ENCODE measurements around the gene GPHN. TPM values are rescaled to one million over a fixed set of nuclear protein-coding genes. Genes with fewer than 3 reads are reported as not detected.

The GPHN gene
- polyA plus RNA-seq, 1 donor (not counting 4 experiments of a cell fraction or from before 2014, with no cell fraction given): 17.6 TPM

GRCh38 chr14:66473223-66473622 is 34.7 kb upstream of the GPHN start:
- dilution Hi-C loops (cut with MboI; ENCODE audit: extremely low pct_ligation_motif_present, low sequenced_read_pairs): no loop called here
- H3K36me3 ChIP-seq (ENCODE audit: control insufficient read depth in 2 of 2, extremely low read depth in 1 of 2, insufficient read depth in 2 of 2, low read length in 2 of 2): no peaks in the 10 kb centered on the region
- TF ChIP-seq EZH2 (IDR thresholded peaks at IDR 0.05; ENCODE audit: low read length): no peak
- TF ChIP-seq, protein P1, sequence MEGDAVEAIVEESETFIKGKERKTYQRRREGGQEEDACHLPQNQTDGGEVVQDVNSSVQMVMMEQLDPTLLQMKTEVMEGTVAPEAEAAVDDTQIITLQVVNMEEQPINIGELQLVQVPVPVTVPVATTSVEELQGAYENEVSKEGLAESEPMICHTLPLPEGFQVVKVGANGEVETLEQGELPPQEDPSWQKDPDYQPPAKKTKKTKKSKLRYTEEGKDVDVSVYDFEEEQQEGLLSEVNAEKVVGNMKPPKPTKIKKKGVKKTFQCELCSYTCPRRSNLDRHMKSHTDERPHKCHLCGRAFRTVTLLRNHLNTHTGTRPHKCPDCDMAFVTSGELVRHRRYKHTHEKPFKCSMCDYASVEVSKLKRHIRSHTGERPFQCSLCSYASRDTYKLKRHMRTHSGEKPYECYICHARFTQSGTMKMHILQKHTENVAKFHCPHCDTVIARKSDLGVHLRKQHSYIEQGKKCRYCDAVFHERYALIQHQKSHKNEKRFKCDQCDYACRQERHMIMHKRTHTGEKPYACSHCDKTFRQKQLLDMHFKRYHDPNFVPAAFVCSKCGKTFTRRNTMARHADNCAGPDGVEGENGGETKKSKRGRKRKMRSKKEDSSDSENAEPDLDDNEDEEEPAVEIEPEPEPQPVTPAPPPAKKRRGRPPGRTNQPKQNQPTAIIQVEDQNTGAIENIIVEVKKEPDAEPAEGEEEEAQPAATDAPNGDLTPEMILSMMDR (optimal IDR thresholded peaks at IDR 0.05 in 1 of 3, IDR thresholded peaks at IDR 0.05 in 1 of 3, conservative IDR thresholded peaks at IDR 0.05 in 1 of 3; ENCODE audit: extremely low read depth in 1 of 3, insufficient read depth in 2 of 3, low read length in 3 of 3): no peak
- FAIRE-seq (no peak), DNase-seq (ENCODE audit: low read depth, low spot score) (no peak)
- H3K4me3 ChIP-seq (ENCODE audit: control insufficient read depth in 2 of 3, extremely low read depth in 1 of 3, insufficient read depth in 2 of 3, low read depth in 1 of 3, low read length in 3 of 3): no peak overlapping the region
- H3K9me3 ChIP-seq (ENCODE audit: control insufficient read depth, low read depth, low read length): no peaks in the 10 kb centered on the region
- H3K9me1 ChIP-seq (ENCODE audit: control insufficient read depth, extremely low read depth, insufficient read depth, low read length): no peaks in the 10 kb centered on the region
- no peaks in the 10 kb centered on the region for H3K27me3 ChIP-seq (ENCODE audit: control insufficient read depth, extremely low read depth, insufficient read depth, low read length)
- no peak overlapping the region for H3K9ac ChIP-seq (ENCODE audit: control insufficient read depth, extremely low read depth, insufficient read depth, low read length)
- no peaks in the 10 kb centered on the region for H4K20me1 ChIP-seq (ENCODE audit: control insufficient read depth, extremely low read depth, insufficient read depth, low read length)
- no peaks in the 10 kb centered on the region for H3K79me2 ChIP-seq (ENCODE audit: control insufficient read depth, insufficient read depth, low read length)
- H2AFZ ChIP-seq (ENCODE audit: control insufficient read depth, low read length): no peak overlapping the region
- no peaks in the 10 kb centered on the region for H3K4me1 ChIP-seq (ENCODE audit: control insufficient read depth, extremely low read depth, insufficient read depth, low read length)
- H3K4me2 ChIP-seq (ENCODE audit: control insufficient read depth, extremely low read depth, insufficient read depth, low read depth, low read length): no peak overlapping the region
- no peak overlapping the region for H3K27ac ChIP-seq (ENCODE audit: control insufficient read depth, insufficient read depth, low read length)

DNA sequence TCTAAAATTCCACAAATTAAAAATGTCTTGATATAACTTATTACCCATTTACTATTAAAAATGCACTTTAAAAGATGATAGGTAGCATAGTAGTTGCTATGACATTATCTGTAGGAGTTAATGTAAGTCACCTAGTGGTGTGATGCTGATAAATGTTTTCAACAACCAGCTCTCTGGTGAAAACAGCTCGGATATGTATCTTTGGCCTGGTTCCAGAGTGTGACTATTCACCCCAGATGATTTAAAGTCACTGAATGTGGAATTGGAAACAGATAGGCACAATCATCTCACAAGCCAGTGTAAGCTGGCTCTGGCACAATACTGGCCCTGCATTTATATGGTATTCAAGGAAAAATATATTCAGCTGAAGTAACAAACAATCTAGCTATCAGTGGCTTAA is 31.0 kb upstream of the GPHN start:
- H3K27ac ChIP-seq (ENCODE audit: control insufficient read depth, insufficient read depth, low read length): no peak overlapping the region
- no peak for FAIRE-seq
- H2AFZ ChIP-seq (ENCODE audit: control insufficient read depth, low read length): no peak overlapping the region
- no peaks in the 10 kb centered on the region for H3K27me3 ChIP-seq (ENCODE audit: control insufficient read depth, extremely low read depth, insufficient read depth, low read length)
- no peaks in the 10 kb centered on the region for H3K9me1 ChIP-seq (ENCODE audit: control insufficient read depth, extremely low read depth, insufficient read depth, low read length)
- H3K4me3 ChIP-seq (ENCODE audit: control insufficient read depth in 2 of 3, extremely low read depth in 1 of 3, insufficient read depth in 2 of 3, low read depth in 1 of 3, low read length in 3 of 3): no peak overlapping the region
- dilution Hi-C loops (cut with MboI; ENCODE audit: extremely low pct_ligation_motif_present, low sequenced_read_pairs): no loop called here
- no peaks in the 10 kb centered on the region for H3K79me2 ChIP-seq (ENCODE audit: control insufficient read depth, insufficient read depth, low read length)
- no peaks in the 10 kb centered on the region for H3K9me3 ChIP-seq (ENCODE audit: control insufficient read depth, low read depth, low read length)
- no peak overlapping the region for H3K4me2 ChIP-seq (ENCODE audit: control insufficient read depth, extremely low read depth, insufficient read depth, low read depth, low read length)
- no peak overlapping the region for H3K9ac ChIP-seq (ENCODE audit: control insufficient read depth, extremely low read depth, insufficient read depth, low read length)
- no peak for DNase-seq (ENCODE audit: low read depth, low spot score)
- TF ChIP-seq EZH2 (IDR thresholded peaks at IDR 0.05; ENCODE audit: low read length): no peak
- TF ChIP-seq, protein P1 (optimal IDR thresholded peaks at IDR 0.05 in 1 of 3, IDR thresholded peaks at IDR 0.05 in 1 of 3, conservative IDR thresholded peaks at IDR 0.05 in 1 of 3; ENCODE audit: extremely low read depth in 1 of 3, insufficient read depth in 2 of 3, low read length in 3 of 3): no peak
- no peaks in the 10 kb centered on the region for H3K4me1 ChIP-seq (ENCODE audit: control insufficient read depth, extremely low read depth, insufficient read depth, low read length)
- H4K20me1 ChIP-seq (ENCODE audit: control insufficient read depth, extremely low read depth, insufficient read depth, low read length): no peaks in the 10 kb centered on the region
- no peaks in the 10 kb centered on the region for H3K36me3 ChIP-seq (ENCODE audit: control insufficient read depth in 2 of 2, extremely low read depth in 1 of 2, insufficient read depth in 2 of 2, low read length in 2 of 2)
